OCI-LY7 (cell line): ENCODE measurements around the gene EIF2S2.

ENCODE experiments used
- CTCF ChIP-seq: fragments of 200-600 bp; sonication (generic); conservative IDR thresholded peaks from 2 replicates; pipeline ENCODE4 v1.5.1; 2014; ENCODE audit warnings: mild to moderate bottlenecking, antibody characterized with exemption, low read length, moderate library complexity, mixed read lengths
- EZH2phosphoT487 ChIP-seq: fragments of 200-600 bp; sonication (generic); IDR thresholded peaks from 2 replicates; pipeline ENCODE4 v1.6.1; 2018; ENCODE audit warnings: low read depth, borderline replicate concordance, mild to moderate bottlenecking, mixed run types, antibody characterized with exemption, low read length, moderate library complexity, mixed read lengths

GRCh38 chr20:34091637-34092200, 20.3 kb downstream of the EIF2S2 start:
- TF ChIP-seq CTCF: no peak
- no peak for TF ChIP-seq EZH2phosphoT487
